HG02884 (cell line): Measurements from ENCODE around the gene HLA-F.

ENCODE experiments used
- ATAC-seq: cut with Tn5 transposase; IDR thresholded peaks from one replicate; pipeline ENCODE4 v1.9.1; 2021; ENCODE audit warnings: mild to moderate bottlenecking, moderate library complexity; ENCODE audit not compliant: unreplicated experiment

The HLA-F gene

GRCh38 chr6:29742127-29742526 is 18.9 kb downstream of the HLA-F start:
- ATAC-seq: no peak

GRCh38 chr6:29743025-29743424 is 19.8 kb downstream of the HLA-F start:
- no peak for ATAC-seq

- no peak for ATAC-seq
Observed at GRCh38 chr6:29743568-29743967, 20.3 kb downstream of the HLA-F start.

GRCh38 chr6:29744131-29744530 is 20.9 kb downstream of the HLA-F start:
- no peak for ATAC-seq

GRCh38 chr6:29744621-29745020 is 21.4 kb downstream of the HLA-F start:
- no peak for ATAC-seq

GRCh38 chr6:29745386-29745785 is 22.2 kb downstream of the HLA-F start:
- ATAC-seq: no peak

- ATAC-seq: no peak
Observed at GRCh38 chr6:29745855-29746449, 22.7 kb downstream of the HLA-F start.

- no peak for ATAC-seq
Observed at GRCh38 chr6:29746846-29747687, 23.8 kb downstream of the HLA-F start.

- no peak for ATAC-seq
Observed at GRCh38 chr6:29747688-29748250, 24.5 kb downstream of the HLA-F start.

GRCh38 chr6:29748391-29749307 is 25.4 kb downstream of the HLA-F start:
- peak; percentile 67 for ATAC-seq

- ATAC-seq: no peak
Observed at GRCh38 chr6:29749308-29749662, 26.1 kb downstream of the HLA-F start.

- ATAC-seq: no peak
Observed at GRCh38 chr6:29749668-29750067, 26.4 kb downstream of the HLA-F start.

- ATAC-seq: no peak
Observed at GRCh38 chr6:29750709-29751108, 27.5 kb downstream of the HLA-F start.

GRCh38 chr6:29751480-29751879 is 28.2 kb downstream of the HLA-F start:
- no peak for ATAC-seq

- peak; percentile 54 for ATAC-seq
Observed at GRCh38 chr6:29752451-29753308, 29.4 kb downstream of the HLA-F start.

- ATAC-seq: no peak
Observed at GRCh38 chr6:29753309-29753644, 30.0 kb downstream of the HLA-F start.

GRCh38 chr6:29755295-29755871 is 32.1 kb downstream of the HLA-F start:
- no peak for ATAC-seq

GRCh38 chr6:29757282-29757681 is 34.0 kb downstream of the HLA-F start:
- no peak for ATAC-seq

GRCh38 chr6:29757701-29758293 is 34.6 kb downstream of the HLA-F start:
- no peak for ATAC-seq

GRCh38 chr6:29758761-29759160 is 35.5 kb downstream of the HLA-F start:
- ATAC-seq: no peak
